Vagina (tissue), 2 donors: Measurements from ENCODE around the gene BRMS1L. TPM values are rescaled to one million over a fixed set of nuclear protein-coding genes. Genes with fewer than 3 reads are reported as not detected.

Source experiments
- DNase-seq, 2 donors: peaks; one replicate each; pipeline ENCODE4 v3.0.0-alpha.2; 2017; ENCODE audit errors: extremely low spot score in 2 of 2
- H3K27ac ChIP-seq: fragments of 200-600 bp; sonication (generic); one replicate; pipeline ENCODE4 v1.5.1; 2019
- H3K27me3 ChIP-seq: fragments of 200-600 bp; sonication (generic); one replicate; pipeline ENCODE4 v1.5.1; 2019
- H3K36me3 ChIP-seq, 2 donors: fragments of 200-600 bp; sonication (generic); one replicate each; pipeline ENCODE4 v1.5.1; 2017 to 2019
- H3K4me1 ChIP-seq: fragments of 200-600 bp; sonication (generic); one replicate; pipeline ENCODE4 v1.5.1; 2019
- H3K4me3 ChIP-seq, 2 donors: fragments of 200-600 bp; sonication (generic); 1 replicate in 1 of 2; 2 replicates in 1 of 2; pipeline ENCODE4 v1.5.1; 2016 to 2019
- H3K9me3 ChIP-seq: fragments of 200-600 bp; sonication (generic); one replicate; pipeline ENCODE4 v1.5.1; 2019
- CTCF ChIP-seq, 3 experiments: fragments of 450-650 bp in 2 of 3; fragments of 200-600 bp in 1 of 3; sonication (generic) in 1 of 3; IDR thresholded peaks; one replicate each; pipeline ENCODE4 v1.5.1; 2017 to 2019; ENCODE audit warnings: antibody characterized with exemption in 3 of 3, mild to moderate bottlenecking in 2 of 3, moderate library complexity in 2 of 3
- POLR2A ChIP-seq, 2 donors: fragments of 450-650 bp; IDR thresholded peaks; one replicate each; pipeline ENCODE4 v1.6.1; 2017; ENCODE audit warnings: antibody characterized with exemption in 2 of 2, mild to moderate bottlenecking in 2 of 2, moderate library complexity in 2 of 2
- POLR2AphosphoS5 ChIP-seq, 2 donors: sonication (generic); formaldehyde crosslinking; IDR thresholded peaks; one replicate each; pipeline ENCODE4 v1.9.0; 2017; ENCODE audit warnings: antibody characterized with exemption in 2 of 2, mild to moderate bottlenecking in 2 of 2, low read depth in 1 of 2; ENCODE audit not compliant: insufficient read depth in 1 of 2
- intact Hi-C: fragments of 100-400 bp; cut with DNase I; formaldehyde crosslinking; loops from one replicate; pipeline ENCODE4 v1.15.1; 2023
- total RNA-seq: library from RNA; depleted of rRNA; stranded (reverse); fragments of >200 nt; gene quantifications from one replicate; pipeline ENCODE4 v1.2.3, GENCODE V29; 2016

BRMS1L gene
- total RNA-seq, 1 donor from 2014 or later: 9.6 TPM

- intact Hi-C loops: no loop called here
- TF ChIP-seq POLR2AphosphoS5 (IDR thresholded peaks at IDR 0.05; ENCODE audit: insufficient read depth in 1 of 2, low read depth in 1 of 2) (no peak), POLR2A (IDR thresholded peaks at IDR 0.05) (no peak), CTCF (IDR thresholded peaks at IDR 0.05) (no peak)
- no peak for DNase-seq
- no peak overlapping the region for H3K4me3 ChIP-seq
- no peaks in the 10 kb centered on the region for H3K9me3 ChIP-seq
- no peaks in the 10 kb centered on the region for H3K27me3 ChIP-seq
- H3K27ac ChIP-seq: no peak overlapping the region
- H3K36me3 ChIP-seq: no peaks in the 10 kb centered on the region
- H3K4me1 ChIP-seq: no peaks in the 10 kb centered on the region
Observed at GRCh38 chr14:35895256-35895655, 69.1 kb downstream of the BRMS1L start.

GRCh38 chr14:35897616-35898111 is 71.5 kb downstream of the BRMS1L start:
- no peak overlapping the region for H3K4me3 ChIP-seq
- H3K27me3 ChIP-seq: no peaks in the 10 kb centered on the region
- no peak for TF ChIP-seq CTCF (IDR thresholded peaks at IDR 0.05)
- no peak for TF ChIP-seq POLR2A (IDR thresholded peaks at IDR 0.05)
- no peak for TF ChIP-seq POLR2AphosphoS5 (IDR thresholded peaks at IDR 0.05; ENCODE audit: insufficient read depth in 1 of 2, low read depth in 1 of 2)
- DNase-seq: no peak
- H3K36me3 ChIP-seq: no peaks in the 10 kb centered on the region
- H3K4me1 ChIP-seq: no peaks in the 10 kb centered on the region
- H3K9me3 ChIP-seq: no peaks in the 10 kb centered on the region
- intact Hi-C loops: no loop called here
- no peak overlapping the region for H3K27ac ChIP-seq

GRCh38 chr14:35898217-35898775 is 72.2 kb downstream of the BRMS1L start:
- intact Hi-C loops: no loop called here
- no peaks in the 10 kb centered on the region for H3K4me1 ChIP-seq
- H3K9me3 ChIP-seq: no peaks in the 10 kb centered on the region
- TF ChIP-seq POLR2A (IDR thresholded peaks at IDR 0.05): no peak
- no peak for TF ChIP-seq CTCF (IDR thresholded peaks at IDR 0.05)
- TF ChIP-seq POLR2AphosphoS5 (IDR thresholded peaks at IDR 0.05; ENCODE audit: insufficient read depth in 1 of 2, low read depth in 1 of 2): no peak
- no peaks in the 10 kb centered on the region for H3K27me3 ChIP-seq
- H3K4me3 ChIP-seq: no peak overlapping the region
- no peak overlapping the region for H3K27ac ChIP-seq
- H3K36me3 ChIP-seq: no peaks in the 10 kb centered on the region
- DNase-seq: no peak

GRCh38 chr14:35900741-35901140 is 74.6 kb downstream of the BRMS1L start:
- TF ChIP-seq POLR2AphosphoS5 (IDR thresholded peaks at IDR 0.05; ENCODE audit: insufficient read depth in 1 of 2, low read depth in 1 of 2) (no peak), POLR2A (IDR thresholded peaks at IDR 0.05) (no peak), CTCF (IDR thresholded peaks at IDR 0.05) (no peak)
- intact Hi-C loops: no loop called here
- Histone ChIP-seq H3K4me3 (no peak overlapping the region), H3K27me3 (no peaks in the 10 kb centered on the region), H3K4me1 (no peaks in the 10 kb centered on the region), H3K9me3 (no peaks in the 10 kb centered on the region), H3K27ac (no peak overlapping the region), H3K36me3 (no peaks in the 10 kb centered on the region)
- no peak for DNase-seq

- Histone ChIP-seq H3K36me3 (no peaks in the 10 kb centered on the region), H3K27ac (no peak overlapping the region), H3K27me3 (no peaks in the 10 kb centered on the region), H3K4me3 (no peak overlapping the region), H3K9me3 (no peaks in the 10 kb centered on the region), H3K4me1 (no peaks in the 10 kb centered on the region)
- DNase-seq: no peak
- TF ChIP-seq POLR2A (IDR thresholded peaks at IDR 0.05) (no peak), POLR2AphosphoS5 (IDR thresholded peaks at IDR 0.05; ENCODE audit: insufficient read depth in 1 of 2, low read depth in 1 of 2) (no peak), CTCF (IDR thresholded peaks at IDR 0.05) (no peak)
- intact Hi-C loops: no loop called here
Observed at GRCh38 chr14:35909665-35910064, 83.5 kb downstream of the BRMS1L start.
